ENCODE data around the gene CHTOP. TPM values are rescaled to one million over a fixed set of nuclear protein-coding genes. Genes with fewer than 3 reads are reported as not detected.

The CHTOP gene
- total and polyA plus RNA-seq, 2 of the 13 experiments (the other 11 are each of a cell fraction or from before 2014, with no cell fraction given), result 38.0 to 51.9 TPM

- TF ChIP-seq ZNF503 (CRISPR knock-in tag; IDR thresholded peaks at IDR 0.05) (no peak), NBN (conservative IDR thresholded peaks at IDR 0.05) (no peak), SRF (IDR thresholded peaks at IDR 0.05; ENCODE audit: low read depth, low read length) (no peak), RBM22 (optimal IDR thresholded peaks at IDR 0.05; ENCODE audit: low read length) (peak; percentile 95), PATZ1 (CRISPR knock-in tag; IDR thresholded peaks at IDR 0.05) (no peak), MTA3 (CRISPR knock-in tag; IDR thresholded peaks at IDR 0.05) (no peak), GPN1 (CRISPR knock-in tag; IDR thresholded peaks at IDR 0.05; ENCODE audit: borderline replicate concordance) (no peak), KDM5B (CRISPR knock-in tag; IDR thresholded peaks at IDR 0.05; ENCODE audit: borderline replicate concordance) (peak; percentile 46; the same call in 1 of the 2 replicates), ZEB1 (IDR thresholded peaks at IDR 0.05; ENCODE audit: insufficient replicate concordance, low read depth) (no peak), ZNF646 (CRISPR knock-in tag; IDR thresholded peaks at IDR 0.05) (no peak), ERF (CRISPR knock-in tag; IDR thresholded peaks at IDR 0.05) (peak; percentile 83; the same call in 1 of the 2 replicates), NFIB (CRISPR knock-in tag; IDR thresholded peaks at IDR 0.05; ENCODE audit: borderline replicate concordance) (no peak), ZSCAN5A (CRISPR knock-in tag; IDR thresholded peaks at IDR 0.05; ENCODE audit: borderline replicate concordance) (no peak), ZNF75D (CRISPR knock-in tag; IDR thresholded peaks at IDR 0.05; ENCODE audit: borderline replicate concordance) (0 out of 2 replicates have a peak, but pooled peaks have one; percentile 38), KDM3A (CRISPR knock-in tag; IDR thresholded peaks at IDR 0.05; ENCODE audit: low read depth) (no peak; the same call in 1 of the 2 replicates), SRSF9 (IDR thresholded peaks at IDR 0.05; ENCODE audit: borderline replicate concordance, insufficient read depth, low read depth, low read length, poor library complexity, severe bottlenecking) (no peak)
Measured at GRCh38 chr1:153670859-153671627, 37.2 kb downstream of the CHTOP start, which contains the start of gene ILF2 (continued).

Measured in HepG2 (cell line).